Caco-2 (cell line): ENCODE data around the gene GRIN2A. TPM values are rescaled to one million over a fixed set of nuclear protein-coding genes. Genes with fewer than 3 reads are reported as not detected.

Experiments used
- BruUV-seq: library from RNA; stranded (reverse); fragments of 400-500 nt; replicated peaks from 2 replicates; lab custom pipeline; 2021; lab: Mats Ljungman, UMichigan
- CTCF ChIA-PET: fragments of 300-600 bp; sonication (Branson Sonifier 250); formaldehyde crosslinking; loops from one replicate; lab custom pipeline; 2022; ENCODE audit warnings: antibody characterized with exemption; lab: Charles Lee
- POLR2A ChIA-PET: fragments of 300-600 bp; sonication (Branson Sonifier 250); formaldehyde crosslinking; loops from one replicate; lab custom pipeline; 2022; ENCODE audit warnings: antibody characterized with exemption; lab: Charles Lee
- DNase-seq, 2 experiments: peaks; one replicate each; pipeline versions ENCODE4 v3.0.0 to v3.0.0-alpha.2; 2020 to 2022
- H3K27me3 ChIP-seq: replicated peaks from 2 replicates; pipeline ENCODE4 v1.6.0; 2011; ENCODE audit warnings: low read length; ENCODE audit not compliant: control insufficient read depth, insufficient read depth
- H3K36me3 ChIP-seq: 2 replicates; pipeline ENCODE4 v1.5.1; 2011; ENCODE audit warnings: low read length; ENCODE audit not compliant: control insufficient read depth, insufficient read depth
- H3K4me1 ChIP-seq: fragments of 250-450 bp; sonication (Bioruptor Pico); 2 replicates; pipeline ENCODE4 v1.5.1; 2020; ENCODE audit warnings: mild to moderate bottlenecking
- H3K4me3 ChIP-seq: 2 replicates; pipeline ENCODE4 v1.5.1; 2011; ENCODE audit warnings: low read depth, mild to moderate bottlenecking, control low read depth, low read length
- H3K9me3 ChIP-seq: fragments of 250-450 bp; sonication (Bioruptor Pico); 2 replicates; pipeline ENCODE4 v1.5.1; 2020; ENCODE audit warnings: mild to moderate bottlenecking, moderate library complexity
- H3K27ac Mint-ChIP-seq: one replicate; pipeline ENCODE4 v1.8.0; 2022; ENCODE audit warnings: mixed read lengths; ENCODE audit not compliant: unreplicated experiment
- H3K27me3 Mint-ChIP-seq: one replicate; pipeline ENCODE4 v1.8.0; 2022; ENCODE audit warnings: mixed read lengths; ENCODE audit not compliant: insufficient read depth, unreplicated experiment
- H3K36me3 Mint-ChIP-seq: one replicate; pipeline ENCODE4 v1.8.0; 2022; ENCODE audit warnings: mild to moderate bottlenecking, mixed read lengths; ENCODE audit not compliant: insufficient read depth, unreplicated experiment
- H3K4me1 Mint-ChIP-seq: one replicate; pipeline ENCODE4 v1.8.0; 2022; ENCODE audit warnings: low read depth, mixed read lengths; ENCODE audit not compliant: unreplicated experiment
- H3K4me3 Mint-ChIP-seq: one replicate; pipeline ENCODE4 v1.8.0; 2022; ENCODE audit warnings: mild to moderate bottlenecking, moderate library complexity, mixed read lengths; ENCODE audit not compliant: unreplicated experiment
- H3K9me3 Mint-ChIP-seq: one replicate; pipeline ENCODE4 v1.8.0; 2022; ENCODE audit warnings: mixed read lengths; ENCODE audit not compliant: unreplicated experiment
- CTCF ChIP-seq, 2 experiments: fragments of 200-600 bp in 1 of 2; IDR thresholded peaks; 1 replicate in 1 of 2; 2 replicates in 1 of 2; pipeline versions ENCODE4 v1.5.1 to v1.8.0; 2011 to 2022; ENCODE audit warnings: antibody characterized with exemption in 1 of 2, control low read depth in 1 of 2, inconsistent platforms in 1 of 2, low read depth in 1 of 2, low read length in 1 of 2, mild to moderate bottlenecking in 1 of 2, moderate library complexity in 1 of 2; ENCODE audit not compliant: insufficient read depth in 1 of 2, severe bottlenecking in 1 of 2, unreplicated experiment in 1 of 2
- intact Hi-C: fragments of 100-400 bp; cut with micrococcal nuclease; formaldehyde crosslinking; loops from one replicate; pipeline ENCODE4 v1.10.0; 2022; ENCODE audit not compliant: unreplicated experiment
- total RNA-seq: library from RNA; stranded (reverse); gene quantifications from 2 replicates; pipeline ENCODE4 v1.2.3, GENCODE V29; 2022

GRIN2A gene
- total RNA-seq, 1 experiment from 2014 or later = 0.54 TPM

- no peak for TF ChIP-seq CTCF (IDR thresholded peaks at IDR 0.05; ENCODE audit: insufficient read depth in 1 of 2, low read depth in 1 of 2, low read length in 1 of 2, severe bottlenecking in 1 of 2, unreplicated experiment in 1 of 2)
- Histone ChIP-seq H3K27me3 (no peaks in the 10 kb centered on the region), H3K36me3 (no peaks in the 10 kb centered on the region), H3K4me3 (no peak overlapping the region), H3K9me3 (no peaks in the 10 kb centered on the region), H3K4me1 (no peaks in the 10 kb centered on the region)
- no peaks in the 10 kb centered on the region for H3K4me1 Mint-ChIP-seq
- intact Hi-C loops = no loop called here
- ChIA-PET CTCF (no interaction called here), POLR2A (no interaction called here)
- no peaks in the 10 kb centered on the region for H3K9me3 Mint-ChIP-seq
- H3K4me3 Mint-ChIP-seq = no peak overlapping the region
- no peak overlapping the region for H3K27ac Mint-ChIP-seq
- H3K27me3 Mint-ChIP-seq = no peaks in the 10 kb centered on the region
- no peak for DNase-seq
- no TSS peak for BruUV-seq
- no peaks in the 10 kb centered on the region for H3K36me3 Mint-ChIP-seq
Measured at GRCh38 chr16:10027553-10027952, 154.7 kb downstream of the GRIN2A start.

GRCh38 chr16:10026593-10026992 is 155.6 kb downstream of the GRIN2A start:
- no peaks in the 10 kb centered on the region for H3K36me3 Mint-ChIP-seq
- CTCF ChIA-PET = no interaction called here
- H3K36me3 ChIP-seq = no peaks in the 10 kb centered on the region

GRCh38 chr16:10022098-10022497 is 160.1 kb downstream of the GRIN2A start:
- BruUV-seq = no TSS peak
- intact Hi-C loops = no loop called here
- DNase-seq = no peak

More at GRCh38 chr16:10026593-10026992, 155.6 kb downstream of the GRIN2A start:
- Mint-ChIP-seq H3K27ac (no peak overlapping the region), H3K4me3 (no peak overlapping the region), H3K4me1 (no peaks in the 10 kb centered on the region), H3K27me3 (no peaks in the 10 kb centered on the region), H3K9me3 (no peaks in the 10 kb centered on the region)
- POLR2A ChIA-PET = no interaction called here
- no peak overlapping the region for H3K4me3 ChIP-seq
- no peaks in the 10 kb centered on the region for H3K4me1 ChIP-seq
- TF ChIP-seq CTCF (IDR thresholded peaks at IDR 0.05; ENCODE audit: insufficient read depth in 1 of 2, low read depth in 1 of 2, low read length in 1 of 2, severe bottlenecking in 1 of 2, unreplicated experiment in 1 of 2) = no peak
- H3K27me3 ChIP-seq = no peaks in the 10 kb centered on the region
- DNase-seq = no peak
- no peaks in the 10 kb centered on the region for H3K9me3 ChIP-seq
- intact Hi-C loops = no loop called here
- BruUV-seq = no TSS peak

More at GRCh38 chr16:10022098-10022497, 160.1 kb downstream of the GRIN2A start:
- Histone ChIP-seq H3K4me3 (no peak overlapping the region), H3K4me1 (no peaks in the 10 kb centered on the region), H3K9me3 (no peaks in the 10 kb centered on the region), H3K27me3 (no peaks in the 10 kb centered on the region), H3K36me3 (no peaks in the 10 kb centered on the region)
- TF ChIP-seq CTCF (IDR thresholded peaks at IDR 0.05; ENCODE audit: insufficient read depth in 1 of 2, low read depth in 1 of 2, low read length in 1 of 2, severe bottlenecking in 1 of 2, unreplicated experiment in 1 of 2) = no peak
- Mint-ChIP-seq H3K9me3 (no peaks in the 10 kb centered on the region), H3K4me3 (no peak overlapping the region), H3K27me3 (no peaks in the 10 kb centered on the region), H3K36me3 (no peaks in the 10 kb centered on the region), H3K27ac (no peak overlapping the region), H3K4me1 (no peaks in the 10 kb centered on the region)
- CTCF ChIA-PET = no interaction called here
- POLR2A ChIA-PET = interaction anchor here (0.6 kb wide), 1 partner anchor 16 kb away, joined by 3 read pairs; no protein-coding TSS in a partner anchor
